Activated naive CD8-positive, alpha-beta T cell (primary cell): ENCODE measurements around the gene METTL9.

Experiments
- H3K27ac Mint-ChIP-seq: one replicate; pipeline ENCODE4 v1.8.0; 2021; ENCODE audit warnings: mixed read lengths
- H3K27me3 Mint-ChIP-seq: one replicate; pipeline ENCODE4 v1.8.0; 2021; ENCODE audit warnings: mixed read lengths
- H3K36me3 Mint-ChIP-seq: one replicate; pipeline ENCODE4 v1.8.0; 2021; ENCODE audit warnings: mixed read lengths
- H3K4me1 Mint-ChIP-seq: one replicate; pipeline ENCODE4 v1.8.0; 2021; ENCODE audit warnings: low read depth, mixed read lengths
- H3K4me3 Mint-ChIP-seq: one replicate; pipeline ENCODE4 v1.8.0; 2021; ENCODE audit warnings: mild to moderate bottlenecking, mixed read lengths
- H3K9me3 Mint-ChIP-seq: one replicate; pipeline ENCODE4 v1.8.0; 2021; ENCODE audit warnings: low read depth, mixed read lengths

METTL9 gene

DNA sequence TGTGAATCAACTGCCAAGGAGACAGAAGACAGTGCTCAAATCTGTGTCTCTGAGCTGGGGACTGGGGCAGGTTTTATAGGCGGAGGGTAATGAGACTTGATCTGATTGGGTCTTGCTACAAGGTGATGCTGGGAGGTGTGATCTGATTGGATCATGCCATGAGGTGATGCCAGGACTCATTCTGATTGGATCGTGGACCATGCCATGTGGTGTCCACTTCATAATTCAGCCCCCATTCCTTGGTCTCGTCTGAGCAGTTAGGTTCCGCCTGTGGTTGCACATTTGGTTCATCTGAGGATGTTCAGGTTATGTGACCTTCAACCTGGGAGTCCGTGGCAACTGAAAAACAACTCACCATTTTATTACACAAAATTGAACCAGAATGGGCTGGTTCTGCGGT, 105.4 kb downstream of the METTL9 start:
- Mint-ChIP-seq H3K36me3 (no peaks in the 10 kb centered on the region), H3K4me1 (no peaks in the 10 kb centered on the region), H3K27me3 (no peaks in the 10 kb centered on the region), H3K27ac (no peak overlapping the region), H3K4me3 (no peak overlapping the region), H3K9me3 (no peaks in the 10 kb centered on the region)
